H1 (cell line): ENCODE data around the gene TCF4. TPM values are rescaled to one million over a fixed set of nuclear protein-coding genes. Genes with fewer than 3 reads are reported as not detected.

ENCODE experiments used
- CTCF ChIA-PET: fragments of 300-600 bp; sonication (Branson Sonifier 250); formaldehyde crosslinking; loops from one replicate; lab custom pipeline; 2021; ENCODE audit not compliant: partially characterized antibody; lab: Charles Lee
- POLR2A ChIA-PET: fragments of 300-600 bp; sonication (Branson Sonifier 250); formaldehyde crosslinking; loops from one replicate; lab custom pipeline; 2021; ENCODE audit warnings: inconsistent platforms; ENCODE audit not compliant: partially characterized antibody; lab: Charles Lee
- DNase-seq, 2 experiments: peaks; one replicate each; pipeline versions ENCODE4 v3.0.0 to v3.0.0-alpha.2; 2010 to 2022; ENCODE audit warnings: low spot score in 2 of 2, low read depth in 1 of 2, mixed read lengths in 1 of 2
- FAIRE-seq: peaks from 2 replicates; lab custom pipeline; 2011; peaks lifted over from hg19 to GRCh38; lab: Jason Lieb, UNC
- H2AFZ ChIP-seq: 2 replicates; pipeline ENCODE4 v1.8.1; 2012; ENCODE audit warnings: low read length, inconsistent platforms
- H2AK5ac ChIP-seq: 2 replicates; pipeline ENCODE4 v1.6.1; 2013; ENCODE audit warnings: low read depth, low read length
- H2BK120ac ChIP-seq: replicated peaks from 2 replicates; pipeline ENCODE3; 2013; ENCODE audit warnings: low read depth, low read length, inconsistent platforms
- H2BK12ac ChIP-seq: 2 replicates; pipeline ENCODE4 v1.6.1; 2013; ENCODE audit warnings: low read depth, low read length
- H2BK15ac ChIP-seq: 2 replicates; pipeline ENCODE4 v1.6.1; 2013; ENCODE audit warnings: low read length
- H2BK20ac ChIP-seq: 2 replicates; pipeline ENCODE4 v1.6.1; 2013; ENCODE audit warnings: low read length
- H2BK5ac ChIP-seq: 2 replicates; pipeline ENCODE4 v1.6.1; 2013; ENCODE audit warnings: low read depth, low read length
- H3K14ac ChIP-seq: 2 replicates; pipeline ENCODE4 v1.6.1; 2013; ENCODE audit warnings: inconsistent platforms; ENCODE audit not compliant: insufficient read length
- H3K18ac ChIP-seq: 2 replicates; pipeline ENCODE4 v1.6.1; 2013; ENCODE audit warnings: low read length; ENCODE audit errors: extremely low read depth
- H3K23ac ChIP-seq: 2 replicates; pipeline ENCODE4 v1.6.1; 2013; ENCODE audit warnings: inconsistent platforms; ENCODE audit not compliant: insufficient read length
- H3K23me2 ChIP-seq: 2 replicates; pipeline ENCODE4 v1.6.1; 2013; ENCODE audit warnings: low read depth, low read length
- H3K27ac ChIP-seq: 2 replicates; pipeline ENCODE4 v1.6.1; 2011; ENCODE audit warnings: low read depth, low read length, inconsistent platforms
- H3K27me3 ChIP-seq, 4 experiments: replicated peaks in 1 of 4; 1 replicate in 1 of 4; 2 replicates in 3 of 4; pipeline versions ENCODE4 v1.6.1 to v1.8.1; 2011 to 2013; ENCODE audit warnings: low read length in 3 of 4, mild to moderate bottlenecking in 3 of 4, inconsistent platforms in 2 of 4, mixed read lengths in 2 of 4, moderate library complexity in 1 of 4; ENCODE audit not compliant: control insufficient read depth in 3 of 4, insufficient read depth in 3 of 4; ENCODE audit errors: extremely low read depth in 1 of 4
- H3K36me3 ChIP-seq, 4 experiments: 2 replicates each; pipeline versions ENCODE4 v1.6.1 to v1.8.1; 2011 to 2013; ENCODE audit warnings: mild to moderate bottlenecking in 4 of 4, low read length in 3 of 4, moderate library complexity in 2 of 4, control low read depth in 1 of 4, inconsistent platforms in 1 of 4; ENCODE audit not compliant: insufficient read depth in 4 of 4, control insufficient read depth in 2 of 4
- H3K4ac ChIP-seq: replicated peaks from 2 replicates; pipeline ENCODE3; 2013; ENCODE audit warnings: low read length, low read depth, mixed read lengths, inconsistent platforms; ENCODE audit not compliant: insufficient read length
- H3K4me1 ChIP-seq, 4 experiments: replicated peaks in 1 of 4; 1 replicate in 1 of 4; 2 replicates in 3 of 4; pipeline versions ENCODE4 v1.6.1 to v1.8.1; 2011 to 2013; ENCODE audit warnings: low read length in 3 of 4, inconsistent platforms in 2 of 4, mixed read lengths in 1 of 4; ENCODE audit not compliant: insufficient read depth in 4 of 4, control insufficient read depth in 3 of 4
- H3K4me2 ChIP-seq, 2 experiments: 2 replicates each; pipeline versions ENCODE4 v1.6.1 to v1.8.1; 2011 to 2013; ENCODE audit warnings: low read depth in 2 of 2, low read length in 2 of 2, control low read depth in 1 of 2, inconsistent platforms in 1 of 2, mild to moderate bottlenecking in 1 of 2; ENCODE audit not compliant: insufficient read depth in 1 of 2
- H3K4me3 ChIP-seq, 4 experiments: fragments of 200-600, 300-600 bp in 1 of 4; sonication (generic), shearing (Covaris generic), sonication (Bioruptor Twin) in 1 of 4; 2 replicates each; pipeline versions ENCODE4 v1.5.1 to v1.8.1; 2011 to 2016; ENCODE audit warnings: low read length in 4 of 4, low read depth in 3 of 4, control low read depth in 2 of 4, inconsistent platforms in 2 of 4, mild to moderate bottlenecking in 2 of 4, mixed read lengths in 1 of 4, moderate library complexity in 1 of 4; ENCODE audit not compliant: insufficient read depth in 2 of 4; ENCODE audit errors: extremely low read depth in 1 of 4
- H3K56ac ChIP-seq: replicated peaks from 2 replicates; pipeline ENCODE3; 2013; ENCODE audit warnings: low read depth, mild to moderate bottlenecking, mixed read lengths, low read length, inconsistent platforms; ENCODE audit not compliant: insufficient read length
- H3K79me1 ChIP-seq: 2 replicates; pipeline ENCODE4 v1.6.1; 2013; ENCODE audit warnings: low read depth, low read length, control low read depth
- H3K79me2 ChIP-seq, 2 experiments: 2 replicates each; pipeline versions ENCODE4 v1.6.1 to v1.8.1; 2012 to 2013; ENCODE audit warnings: low read length in 2 of 2, mild to moderate bottlenecking in 2 of 2, inconsistent platforms in 1 of 2; ENCODE audit not compliant: insufficient read depth in 2 of 2, control insufficient read depth in 1 of 2
- H3K9ac ChIP-seq, 4 experiments: replicated peaks in 1 of 4; 1 replicate in 1 of 4; 2 replicates in 3 of 4; pipeline versions ENCODE4 v1.6.1 to v1.8.1; 2011 to 2013; ENCODE audit warnings: low read depth in 3 of 4, low read length in 3 of 4, control low read depth in 2 of 4, mild to moderate bottlenecking in 2 of 4, moderate library complexity in 2 of 4, inconsistent platforms in 1 of 4; ENCODE audit errors: extremely low read depth in 1 of 4
- H3K9me3 ChIP-seq, 2 experiments: 2 replicates each; pipeline versions ENCODE4 v1.6.1 to v1.8.1; 2012 to 2013; ENCODE audit warnings: mild to moderate bottlenecking in 2 of 2, moderate library complexity in 2 of 2, control low read depth in 1 of 2, inconsistent platforms in 1 of 2, low read depth in 1 of 2, low read length in 1 of 2, mixed read lengths in 1 of 2; ENCODE audit not compliant: insufficient read depth in 2 of 2
- H4K20me1 ChIP-seq, 2 experiments: replicated peaks in 1 of 2; 2 replicates each; pipeline versions ENCODE3 to v1.8.1; 2011 to 2013; ENCODE audit warnings: inconsistent platforms in 2 of 2, low read length in 2 of 2, mild to moderate bottlenecking in 1 of 2; ENCODE audit not compliant: insufficient read depth in 2 of 2, control insufficient read depth in 1 of 2
- H4K5ac ChIP-seq: 2 replicates; pipeline ENCODE4 v1.6.1; 2013; ENCODE audit warnings: low read length, low read depth, mixed read lengths, inconsistent platforms; ENCODE audit not compliant: insufficient read length
- H4K8ac ChIP-seq: 2 replicates; pipeline ENCODE4 v1.8.0; 2013; ENCODE audit warnings: mild to moderate bottlenecking, moderate library complexity, low read length, inconsistent platforms; ENCODE audit not compliant: insufficient read depth; ENCODE audit errors: extremely low read depth
- H4K91ac ChIP-seq: replicated peaks from 2 replicates; pipeline ENCODE3; 2013; ENCODE audit warnings: low read length, mixed read lengths, inconsistent platforms; ENCODE audit not compliant: insufficient read length
- SP2 ChIP-seq: IDR thresholded peaks from 2 replicates; pipeline ENCODE4 v1.6.1; 2012; ENCODE audit warnings: mild to moderate bottlenecking, low read length, inconsistent platforms
- TCF12 ChIP-seq: IDR thresholded peaks from 2 replicates; pipeline ENCODE4 v1.6.1; 2011; ENCODE audit warnings: low read depth, mild to moderate bottlenecking, low read length
- WGBS, 2 experiments: shearing (Covaris generic) in 1 of 2; methylation state at CpG; one replicate each; pipeline versions ENCODE4 v1.1.6 to v1.1.7; 2013 to 2015; ENCODE audit warnings: low lambda C conversion rate in 2 of 2, mixed read lengths in 2 of 2, inconsistent platforms in 1 of 2, low coverage in 1 of 2, missing lambda C conversion rate in 1 of 2; ENCODE audit not compliant: insufficient replicate concordance in 2 of 2, insufficient coverage in 1 of 2, insufficient read length in 1 of 2; ENCODE audit errors: extremely low coverage in 1 of 2, missing lambda C conversion rate in 1 of 2; 5-methylcytosine and 5-hydroxymethylcytosine counted together
- polyA plus RNA-seq, 7 experiments: library from polyadenylated mRNA; depleted of rRNA in 3 of 7; stranded (reverse) in 5 of 7; unstranded in 2 of 7; fragments of >200 nt in 5 of 7; fragments of 200-250 nt in 2 of 7; gene quantifications; 1 replicate in 5 of 7; 2 replicates in 1 of 7; 4 replicates in 1 of 7; pipeline versions ENCODE4 v1.2.1 to v1.2.3, GENCODE V29; 2011 to 2013; ENCODE audit warnings: missing spikeins in 2 of 7, mixed read lengths in 2 of 7
- total RNA-seq: library from RNA; stranded (reverse); fragmentation: NEBNext Ultra II Directional; extraction: Animal tissue kit (Norgen Biotek cat#: 25700); gene quantifications from 2 replicates; pipeline ENCODE4 v1.2.1, GENCODE V29; 2021

TCF4 gene
- total and polyA plus RNA-seq, 2 of the 8 experiments (the other 6 are each of a cell fraction or from before 2014, with no cell fraction given): 59.3 to 118 TPM

- H3K4me2 ChIP-seq: peak overlapping the region; percentile 80 to 96; a peak in 2 of 4 replicates
- H3K79me2 ChIP-seq: peaks cover 0 to 48% of the 10 kb centered on the region in 2 experiments; a peak in 2 of 4 replicates
- H3K36me3 ChIP-seq: no peaks in the 10 kb centered on the region
- H4K5ac ChIP-seq: no peak overlapping the region
- H2AK5ac ChIP-seq: no peak overlapping the region
- no peaks in the 10 kb centered on the region for H3K9me3 ChIP-seq
- H3K56ac ChIP-seq: no peak overlapping the region
- no peak for DNase-seq
- no peak for FAIRE-seq
- POLR2A ChIA-PET: interaction anchor here (0.7 kb wide), 1 partner anchor 16 kb away, joined by 4 read pairs; no protein-coding TSS in a partner anchor
- no peak overlapping the region for H3K9ac ChIP-seq
- 80 to 100% methylated on average over 1 to 8 of the region's 8 CpGs for WGBS, 2 experiments
- H4K8ac ChIP-seq: no peak overlapping the region
- no peaks in the 10 kb centered on the region for H3K27me3 ChIP-seq
- no peak overlapping the region for H2BK120ac ChIP-seq
- H4K91ac ChIP-seq: no peak overlapping the region
- no peak overlapping the region for H2BK5ac ChIP-seq
- H3K14ac ChIP-seq: no peak overlapping the region
- H3K23ac ChIP-seq: no peak overlapping the region
- peaks cover 0 to 9% (median 5%) of the 10 kb centered on the region in 4 experiments; a peak in 3 of 7 replicates for H3K4me1 ChIP-seq
- no peak overlapping the region for H3K18ac ChIP-seq
- H2BK20ac ChIP-seq: no peak overlapping the region
- H4K20me1 ChIP-seq: peaks cover 2 to 4% of the 10 kb centered on the region in 2 experiments
- H3K23me2 ChIP-seq: peaks cover 7% of the 10 kb centered on the region
- no peak overlapping the region for H3K4ac ChIP-seq
- peak overlapping the region in 1 of 4 experiments; percentile 73; a peak in 2 of 8 replicates for H3K4me3 ChIP-seq
- H3K79me1 ChIP-seq: no peaks in the 10 kb centered on the region
- TF ChIP-seq SP2: no peak
- TF ChIP-seq TCF12: no peak
- TF ChIP-seq, all 59 proteins: peak for 0
- Histone ChIP-seq H3K27ac (no peak overlapping the region), H2AFZ (no peak overlapping the region), H2BK12ac (no peak overlapping the region), H2BK15ac (no peak overlapping the region)
- CTCF ChIA-PET: interaction anchor here (0.7 to 2.9 kb wide), 5 partner anchors 9 to 87 kb away, joined by 3 to 14 read pairs (median 3); no protein-coding TSS in a partner anchor
These were observed 267.3 kb downstream of the TCF4 start for GRCh38 chr18:55320424-55321264.
